Liver (tissue), 9 donors: Measurements from ENCODE around the gene MTURN. TPM values are rescaled to one million over a fixed set of nuclear protein-coding genes. Genes with fewer than 3 reads are reported as not detected.

Source experiments
- DNase-seq: peaks from one replicate; pipeline ENCODE4 v3.0.0-alpha.2; 2017; ENCODE audit warnings: low spot score
- H3K27ac ChIP-seq, 2 donors: one replicate each; pipeline ENCODE4 v1.7.0; 2013; ENCODE audit warnings: inconsistent platforms in 2 of 2, low read length in 2 of 2, control low read depth in 1 of 2, low read depth in 1 of 2, mild to moderate bottlenecking in 1 of 2
- H3K27me3 ChIP-seq, 4 donors: one replicate each; pipeline versions ENCODE4 v1.6.1 to v1.7.0; 2013; ENCODE audit warnings: low read length in 3 of 4, inconsistent platforms in 1 of 4, mild to moderate bottlenecking in 1 of 4, moderate library complexity in 1 of 4; ENCODE audit not compliant: control insufficient read depth in 4 of 4, insufficient read depth in 4 of 4
- H3K36me3 ChIP-seq, 4 donors: one replicate each; pipeline versions ENCODE4 v1.6.1 to v1.7.0; 2013; ENCODE audit warnings: low read length in 3 of 4, mild to moderate bottlenecking in 3 of 4, low read depth in 1 of 4, moderate library complexity in 1 of 4; ENCODE audit not compliant: control insufficient read depth in 4 of 4, insufficient read depth in 3 of 4
- H3K4me1 ChIP-seq, 4 donors: one replicate each; pipeline versions ENCODE4 v1.6.1 to v1.7.0; 2013; ENCODE audit warnings: low read length in 3 of 4, mild to moderate bottlenecking in 3 of 4, moderate library complexity in 1 of 4; ENCODE audit not compliant: control insufficient read depth in 4 of 4, insufficient read depth in 4 of 4
- H3K4me3 ChIP-seq, 3 donors: one replicate each; pipeline versions ENCODE4 v1.6.1 to v1.7.0; 2013; ENCODE audit warnings: low read length in 3 of 3, control low read depth in 1 of 3, low read depth in 1 of 3, mild to moderate bottlenecking in 1 of 3
- H3K9ac ChIP-seq, 2 donors: one replicate each; pipeline ENCODE4 v1.7.0; 2013; ENCODE audit warnings: low read length in 2 of 2, mild to moderate bottlenecking in 2 of 2, moderate library complexity in 2 of 2, control low read depth in 1 of 2, low read depth in 1 of 2
- H3K9me3 ChIP-seq, 4 donors: one replicate each; pipeline versions ENCODE4 v1.6.1 to v1.7.0; 2013; ENCODE audit warnings: low read length in 3 of 4; ENCODE audit not compliant: control insufficient read depth in 4 of 4
- ATF3 ChIP-seq: IDR thresholded peaks from 2 replicates; pipeline ENCODE4 v1.6.1; 2016; ENCODE audit warnings: antibody characterized with exemption
- CTCF ChIP-seq: fragments of 150-350 bp; IDR thresholded peaks from 2 replicates; pipeline ENCODE4 v1.5.1; 2017; ENCODE audit warnings: improper control_type of control experiment, low read depth, low read length; ENCODE audit not compliant: missing input control
- EGR1 ChIP-seq, 2 donors: IDR thresholded peaks; 2 replicates each; pipeline ENCODE4 v1.6.1; 2016 to 2018; ENCODE audit warnings: antibody characterized with exemption in 2 of 2, low read depth in 2 of 2
- FOXA1 ChIP-seq: IDR thresholded peaks from 2 replicates; pipeline ENCODE4 v1.6.1; 2016; ENCODE audit warnings: antibody characterized with exemption
- GABPA ChIP-seq, 2 donors: IDR thresholded peaks in 1 of 2; conservative IDR thresholded peaks in 1 of 2; 2 replicates each; pipeline ENCODE4 v1.6.1; 2016; ENCODE audit warnings: antibody characterized with exemption in 2 of 2, mild to moderate bottlenecking in 1 of 2, moderate library complexity in 1 of 2
- HNF4A ChIP-seq, 2 donors: conservative IDR thresholded peaks; 2 replicates each; pipeline ENCODE4 v1.6.1; 2016; ENCODE audit warnings: antibody characterized with exemption in 2 of 2, mild to moderate bottlenecking in 2 of 2
- HNF4G ChIP-seq: IDR thresholded peaks from 2 replicates; pipeline ENCODE4 v1.6.1; 2016; ENCODE audit warnings: antibody characterized with exemption
- JUND ChIP-seq, 2 donors: IDR thresholded peaks; 2 replicates each; pipeline ENCODE4 v1.6.1; 2016; ENCODE audit warnings: antibody characterized with exemption in 2 of 2
- NR2F2 ChIP-seq: IDR thresholded peaks from 2 replicates; pipeline ENCODE4 v1.6.1; 2016; ENCODE audit warnings: antibody characterized with exemption
- RXRA ChIP-seq, 2 donors: IDR thresholded peaks; 2 replicates each; pipeline ENCODE4 v1.6.1; 2017 to 2018; ENCODE audit warnings: antibody characterized with exemption in 2 of 2, mild to moderate bottlenecking in 1 of 2
- SP1 ChIP-seq: IDR thresholded peaks from 2 replicates; pipeline ENCODE4 v1.6.1; 2018; ENCODE audit warnings: antibody characterized with exemption, mild to moderate bottlenecking
- YY1 ChIP-seq: IDR thresholded peaks from 2 replicates; pipeline ENCODE4 v1.6.1; 2016; ENCODE audit warnings: antibody characterized with exemption, mild to moderate bottlenecking
- ZBTB33 ChIP-seq: IDR thresholded peaks from 2 replicates; pipeline ENCODE4 v1.6.1; 2016; ENCODE audit warnings: antibody characterized with exemption
- WGBS: extraction: QIAGEN DNeasy Blood & Tissue Kit; methylation state at CpG from one replicate; pipeline ENCODE4 v1.1.7; 2013; 5-methylcytosine and 5-hydroxymethylcytosine counted together
- polyA plus RNA-seq, 2 donors: library from polyadenylated mRNA; stranded (reverse) in 1 of 2; unstranded in 1 of 2; fragments of 200-250 nt in 1 of 2; fragments of >200 nt in 1 of 2; fragmentation: Nextera tagmentation in 1 of 2; extraction: Ambion mirVana in 1 of 2; gene quantifications; one replicate each; pipeline versions ENCODE4 v1.2.1 to v1.2.3, GENCODE V29; 2013 to 2015
- total RNA-seq, 2 donors: library from RNA; depleted of rRNA; stranded (reverse); fragments of >200 nt; gene quantifications; one replicate each; pipeline ENCODE4 v1.2.3, GENCODE V29; 2014
- TF ChIP-seq, protein P1 (sequence below): IDR thresholded peaks from 2 replicates; pipeline ENCODE4 v1.6.1; 2016; ENCODE audit warnings: antibody characterized with exemption, mild to moderate bottlenecking
- donor health status: healthy.
- donor health status: healthy.
- donor health status: healthy.
- donor health status: healthy.
- donor health status: healthy.

MTURN gene
- total and polyA plus RNA-seq, 4 donors: 2.4 to 14.4 (median 6.1) TPM

GRCh38 chr7:30168835-30169573 lies 34.2 kb downstream of the MTURN start:
- 89% methylated on average over 16 of the region's 16 CpGs for WGBS
- no peak for TF ChIP-seq CTCF
- no peak for TF ChIP-seq NR2F2
- TF ChIP-seq ZBTB33: no peak
- TF ChIP-seq HNF4G: no peak
- no peak for TF ChIP-seq RXRA (IDR thresholded peaks at IDR 0.05)
- H3K27me3 ChIP-seq: no peaks in the 10 kb centered on the region
- H3K9ac ChIP-seq: no peak overlapping the region
- H3K4me1 ChIP-seq: peaks cover 0 to 15% (median 10%) of the 10 kb centered on the region in 4 donors
- DNase-seq: no peak
- no peak overlapping the region for H3K27ac ChIP-seq
- no peaks in the 10 kb centered on the region for H3K36me3 ChIP-seq
- no peak overlapping the region for H3K4me3 ChIP-seq
- H3K9me3 ChIP-seq: no peaks in the 10 kb centered on the region

DNA sequence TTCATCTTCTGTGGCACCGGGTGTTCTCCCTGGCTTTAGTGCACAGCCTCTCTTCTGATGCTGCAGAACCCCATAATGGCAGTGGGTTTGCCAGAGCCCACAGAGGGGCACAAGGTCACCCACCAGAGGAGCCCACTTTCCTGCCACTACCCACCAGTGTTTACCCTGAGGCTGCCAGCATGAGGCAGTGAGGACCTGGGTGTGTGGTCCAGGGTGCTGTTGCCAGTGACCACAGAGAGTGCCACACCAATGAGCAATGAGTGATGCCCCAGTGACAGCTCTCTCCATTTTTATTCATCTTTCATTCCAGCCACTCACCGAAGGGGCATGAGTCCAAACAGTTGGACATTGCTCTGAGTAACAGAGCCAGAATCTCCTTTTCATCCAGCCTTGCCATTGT lies 34.8 kb downstream of the MTURN start:
- H3K4me3 ChIP-seq: no peak overlapping the region
- H3K4me1 ChIP-seq: peaks cover 0 to 15% (median 8%) of the 10 kb centered on the region in 4 donors
- TF ChIP-seq ATF3 (no peak), CTCF (no peak), FOXA1 (no peak)
- no peak overlapping the region for H3K9ac ChIP-seq
- H3K36me3 ChIP-seq: no peaks in the 10 kb centered on the region
- H3K9me3 ChIP-seq: no peaks in the 10 kb centered on the region
- 72% methylated on average over 2 of the region's 2 CpGs for WGBS
- no peak for DNase-seq
- no peak overlapping the region for H3K27ac ChIP-seq
- H3K27me3 ChIP-seq: no peaks in the 10 kb centered on the region

GRCh38 chr7:30170476-30171205 lies 35.9 kb downstream of the MTURN start:
- Histone ChIP-seq H3K4me1 (peaks cover 0 to 4% (median 0%) of the 10 kb centered on the region in 4 donors), H3K4me3 (no peak overlapping the region), H3K9me3 (no peaks in the 10 kb centered on the region), H3K27ac (no peak overlapping the region), H3K36me3 (no peaks in the 10 kb centered on the region), H3K9ac (no peak overlapping the region), H3K27me3 (no peaks in the 10 kb centered on the region)
- 82% methylated on average over 6 of the region's 6 CpGs for WGBS
- TF ChIP-seq, protein P1, sequence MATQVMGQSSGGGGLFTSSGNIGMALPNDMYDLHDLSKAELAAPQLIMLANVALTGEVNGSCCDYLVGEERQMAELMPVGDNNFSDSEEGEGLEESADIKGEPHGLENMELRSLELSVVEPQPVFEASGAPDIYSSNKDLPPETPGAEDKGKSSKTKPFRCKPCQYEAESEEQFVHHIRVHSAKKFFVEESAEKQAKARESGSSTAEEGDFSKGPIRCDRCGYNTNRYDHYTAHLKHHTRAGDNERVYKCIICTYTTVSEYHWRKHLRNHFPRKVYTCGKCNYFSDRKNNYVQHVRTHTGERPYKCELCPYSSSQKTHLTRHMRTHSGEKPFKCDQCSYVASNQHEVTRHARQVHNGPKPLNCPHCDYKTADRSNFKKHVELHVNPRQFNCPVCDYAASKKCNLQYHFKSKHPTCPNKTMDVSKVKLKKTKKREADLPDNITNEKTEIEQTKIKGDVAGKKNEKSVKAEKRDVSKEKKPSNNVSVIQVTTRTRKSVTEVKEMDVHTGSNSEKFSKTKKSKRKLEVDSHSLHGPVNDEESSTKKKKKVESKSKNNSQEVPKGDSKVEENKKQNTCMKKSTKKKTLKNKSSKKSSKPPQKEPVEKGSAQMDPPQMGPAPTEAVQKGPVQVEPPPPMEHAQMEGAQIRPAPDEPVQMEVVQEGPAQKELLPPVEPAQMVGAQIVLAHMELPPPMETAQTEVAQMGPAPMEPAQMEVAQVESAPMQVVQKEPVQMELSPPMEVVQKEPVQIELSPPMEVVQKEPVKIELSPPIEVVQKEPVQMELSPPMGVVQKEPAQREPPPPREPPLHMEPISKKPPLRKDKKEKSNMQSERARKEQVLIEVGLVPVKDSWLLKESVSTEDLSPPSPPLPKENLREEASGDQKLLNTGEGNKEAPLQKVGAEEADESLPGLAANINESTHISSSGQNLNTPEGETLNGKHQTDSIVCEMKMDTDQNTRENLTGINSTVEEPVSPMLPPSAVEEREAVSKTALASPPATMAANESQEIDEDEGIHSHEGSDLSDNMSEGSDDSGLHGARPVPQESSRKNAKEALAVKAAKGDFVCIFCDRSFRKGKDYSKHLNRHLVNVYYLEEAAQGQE: no peak
- TF ChIP-seq JUND (IDR thresholded peaks at IDR 0.05) (no peak), GABPA (IDR thresholded peaks at IDR 0.05 in 1 of 2, conservative IDR thresholded peaks at IDR 0.05 in 1 of 2) (no peak), SP1 (no peak), YY1 (no peak), NR2F2 (no peak), HNF4A (conservative IDR thresholded peaks at IDR 0.05) (no peak), EGR1 (IDR thresholded peaks at IDR 0.05; ENCODE audit: low read depth in 2 of 2) (no peak)
- DNase-seq: no peak
